H1 (cell line): ENCODE measurements around the gene SFXN4. TPM values are rescaled to one million over a fixed set of nuclear protein-coding genes. Genes with fewer than 3 reads are reported as not detected.

ENCODE experiments used
- CTCF ChIA-PET: fragments of 300-600 bp; sonication (Branson Sonifier 250); formaldehyde crosslinking; loops from one replicate; lab custom pipeline; 2021; ENCODE audit not compliant: partially characterized antibody; lab: Charles Lee
- POLR2A ChIA-PET: fragments of 300-600 bp; sonication (Branson Sonifier 250); formaldehyde crosslinking; loops from one replicate; lab custom pipeline; 2021; ENCODE audit warnings: inconsistent platforms; ENCODE audit not compliant: partially characterized antibody; lab: Charles Lee
- DNase-seq, 2 experiments: peaks; one replicate each; pipeline versions ENCODE4 v3.0.0 to v3.0.0-alpha.2; 2010 to 2022; ENCODE audit warnings: low spot score in 2 of 2, low read depth in 1 of 2, mixed read lengths in 1 of 2
- FAIRE-seq: peaks from 2 replicates; lab custom pipeline; 2011; peaks lifted over from hg19 to GRCh38; lab: Jason Lieb, UNC
- H2AFZ ChIP-seq: 2 replicates; pipeline ENCODE4 v1.8.1; 2012; ENCODE audit warnings: low read length, inconsistent platforms
- H2AK5ac ChIP-seq: 2 replicates; pipeline ENCODE4 v1.6.1; 2013; ENCODE audit warnings: low read depth, low read length
- H2BK120ac ChIP-seq: replicated peaks from 2 replicates; pipeline ENCODE3; 2013; ENCODE audit warnings: low read depth, low read length, inconsistent platforms
- H2BK12ac ChIP-seq: 2 replicates; pipeline ENCODE4 v1.6.1; 2013; ENCODE audit warnings: low read depth, low read length
- H2BK15ac ChIP-seq: 2 replicates; pipeline ENCODE4 v1.6.1; 2013; ENCODE audit warnings: low read length
- H2BK20ac ChIP-seq: 2 replicates; pipeline ENCODE4 v1.6.1; 2013; ENCODE audit warnings: low read length
- H2BK5ac ChIP-seq: 2 replicates; pipeline ENCODE4 v1.6.1; 2013; ENCODE audit warnings: low read depth, low read length
- H3K14ac ChIP-seq: 2 replicates; pipeline ENCODE4 v1.6.1; 2013; ENCODE audit warnings: inconsistent platforms; ENCODE audit not compliant: insufficient read length
- H3K18ac ChIP-seq: 2 replicates; pipeline ENCODE4 v1.6.1; 2013; ENCODE audit warnings: low read length; ENCODE audit errors: extremely low read depth
- H3K23ac ChIP-seq: 2 replicates; pipeline ENCODE4 v1.6.1; 2013; ENCODE audit warnings: inconsistent platforms; ENCODE audit not compliant: insufficient read length
- H3K23me2 ChIP-seq: 2 replicates; pipeline ENCODE4 v1.6.1; 2013; ENCODE audit warnings: low read depth, low read length
- H3K27ac ChIP-seq: 2 replicates; pipeline ENCODE4 v1.6.1; 2011; ENCODE audit warnings: low read depth, low read length, inconsistent platforms
- H3K27me3 ChIP-seq, 4 experiments: replicated peaks in 1 of 4; 1 replicate in 1 of 4; 2 replicates in 3 of 4; pipeline versions ENCODE4 v1.6.1 to v1.8.1; 2011 to 2013; ENCODE audit warnings: low read length in 3 of 4, mild to moderate bottlenecking in 3 of 4, inconsistent platforms in 2 of 4, mixed read lengths in 2 of 4, moderate library complexity in 1 of 4; ENCODE audit not compliant: control insufficient read depth in 3 of 4, insufficient read depth in 3 of 4; ENCODE audit errors: extremely low read depth in 1 of 4
- H3K36me3 ChIP-seq, 4 experiments: 2 replicates each; pipeline versions ENCODE4 v1.6.1 to v1.8.1; 2011 to 2013; ENCODE audit warnings: mild to moderate bottlenecking in 4 of 4, low read length in 3 of 4, moderate library complexity in 2 of 4, control low read depth in 1 of 4, inconsistent platforms in 1 of 4; ENCODE audit not compliant: insufficient read depth in 4 of 4, control insufficient read depth in 2 of 4
- H3K4ac ChIP-seq: replicated peaks from 2 replicates; pipeline ENCODE3; 2013; ENCODE audit warnings: low read length, low read depth, mixed read lengths, inconsistent platforms; ENCODE audit not compliant: insufficient read length
- H3K4me1 ChIP-seq, 4 experiments: replicated peaks in 1 of 4; 1 replicate in 1 of 4; 2 replicates in 3 of 4; pipeline versions ENCODE4 v1.6.1 to v1.8.1; 2011 to 2013; ENCODE audit warnings: low read length in 3 of 4, inconsistent platforms in 2 of 4, mixed read lengths in 1 of 4; ENCODE audit not compliant: insufficient read depth in 4 of 4, control insufficient read depth in 3 of 4
- H3K4me2 ChIP-seq, 2 experiments: 2 replicates each; pipeline versions ENCODE4 v1.6.1 to v1.8.1; 2011 to 2013; ENCODE audit warnings: low read depth in 2 of 2, low read length in 2 of 2, control low read depth in 1 of 2, inconsistent platforms in 1 of 2, mild to moderate bottlenecking in 1 of 2; ENCODE audit not compliant: insufficient read depth in 1 of 2
- H3K4me3 ChIP-seq, 4 experiments: fragments of 200-600, 300-600 bp in 1 of 4; sonication (generic), shearing (Covaris generic), sonication (Bioruptor Twin) in 1 of 4; 2 replicates each; pipeline versions ENCODE4 v1.5.1 to v1.8.1; 2011 to 2016; ENCODE audit warnings: low read length in 4 of 4, low read depth in 3 of 4, control low read depth in 2 of 4, inconsistent platforms in 2 of 4, mild to moderate bottlenecking in 2 of 4, mixed read lengths in 1 of 4, moderate library complexity in 1 of 4; ENCODE audit not compliant: insufficient read depth in 2 of 4; ENCODE audit errors: extremely low read depth in 1 of 4
- H3K56ac ChIP-seq: replicated peaks from 2 replicates; pipeline ENCODE3; 2013; ENCODE audit warnings: low read depth, mild to moderate bottlenecking, mixed read lengths, low read length, inconsistent platforms; ENCODE audit not compliant: insufficient read length
- H3K79me1 ChIP-seq: 2 replicates; pipeline ENCODE4 v1.6.1; 2013; ENCODE audit warnings: low read depth, low read length, control low read depth
- H3K79me2 ChIP-seq, 2 experiments: 2 replicates each; pipeline versions ENCODE4 v1.6.1 to v1.8.1; 2012 to 2013; ENCODE audit warnings: low read length in 2 of 2, mild to moderate bottlenecking in 2 of 2, inconsistent platforms in 1 of 2; ENCODE audit not compliant: insufficient read depth in 2 of 2, control insufficient read depth in 1 of 2
- H3K9ac ChIP-seq, 4 experiments: replicated peaks in 1 of 4; 1 replicate in 1 of 4; 2 replicates in 3 of 4; pipeline versions ENCODE4 v1.6.1 to v1.8.1; 2011 to 2013; ENCODE audit warnings: low read depth in 3 of 4, low read length in 3 of 4, control low read depth in 2 of 4, mild to moderate bottlenecking in 2 of 4, moderate library complexity in 2 of 4, inconsistent platforms in 1 of 4; ENCODE audit errors: extremely low read depth in 1 of 4
- H3K9me3 ChIP-seq, 2 experiments: 2 replicates each; pipeline versions ENCODE4 v1.6.1 to v1.8.1; 2012 to 2013; ENCODE audit warnings: mild to moderate bottlenecking in 2 of 2, moderate library complexity in 2 of 2, control low read depth in 1 of 2, inconsistent platforms in 1 of 2, low read depth in 1 of 2, low read length in 1 of 2, mixed read lengths in 1 of 2; ENCODE audit not compliant: insufficient read depth in 2 of 2
- H4K20me1 ChIP-seq, 2 experiments: replicated peaks in 1 of 2; 2 replicates each; pipeline versions ENCODE3 to v1.8.1; 2011 to 2013; ENCODE audit warnings: inconsistent platforms in 2 of 2, low read length in 2 of 2, mild to moderate bottlenecking in 1 of 2; ENCODE audit not compliant: insufficient read depth in 2 of 2, control insufficient read depth in 1 of 2
- H4K5ac ChIP-seq: 2 replicates; pipeline ENCODE4 v1.6.1; 2013; ENCODE audit warnings: low read length, low read depth, mixed read lengths, inconsistent platforms; ENCODE audit not compliant: insufficient read length
- H4K8ac ChIP-seq: 2 replicates; pipeline ENCODE4 v1.8.0; 2013; ENCODE audit warnings: mild to moderate bottlenecking, moderate library complexity, low read length, inconsistent platforms; ENCODE audit not compliant: insufficient read depth; ENCODE audit errors: extremely low read depth
- H4K91ac ChIP-seq: replicated peaks from 2 replicates; pipeline ENCODE3; 2013; ENCODE audit warnings: low read length, mixed read lengths, inconsistent platforms; ENCODE audit not compliant: insufficient read length
- CHD1 ChIP-seq: IDR thresholded peaks from 2 replicates; pipeline ENCODE4 v1.6.1; 2012; ENCODE audit warnings: low read depth, low read length, improper control_type of control experiment
- CREB1 ChIP-seq: IDR thresholded peaks from 2 replicates; pipeline ENCODE4 v1.6.1; 2012; ENCODE audit warnings: inconsistent platforms
- CTBP2 ChIP-seq: IDR thresholded peaks from 2 replicates; pipeline ENCODE4 v1.7.0; 2011; ENCODE audit warnings: borderline replicate concordance, mild to moderate bottlenecking, moderate library complexity, mixed read lengths, low read length; ENCODE audit not compliant: insufficient read depth, insufficient read length
- EGR1 ChIP-seq: IDR thresholded peaks from 2 replicates; pipeline ENCODE4 v1.6.1; 2011; ENCODE audit warnings: low read depth, low read length, borderline replicate concordance
- KDM5A ChIP-seq: fragments of 200-600 bp; IDR thresholded peaks from 2 replicates; pipeline ENCODE4 v1.7.1; 2012; ENCODE audit warnings: mild to moderate bottlenecking, low read length, inconsistent platforms, mixed read lengths
- NRF1 ChIP-seq: IDR thresholded peaks from 2 replicates; pipeline ENCODE4 v1.6.1; 2011; ENCODE audit warnings: mild to moderate bottlenecking, low read depth, low read length, improper control_type of control experiment
- PHF8 ChIP-seq: fragments of 200-600 bp; sonication (generic); conservative IDR thresholded peaks from 2 replicates; pipeline ENCODE4 v1.7.1; 2012; ENCODE audit warnings: low read depth, mild to moderate bottlenecking, inconsistent platforms, low read length, moderate library complexity
- RFX5 ChIP-seq: IDR thresholded peaks from 2 replicates; pipeline ENCODE4 v1.6.1; 2011; ENCODE audit warnings: low read depth, low read length, improper control_type of control experiment, borderline replicate concordance
- SIN3A ChIP-seq, 2 experiments: IDR thresholded peaks in 1 of 2; conservative IDR thresholded peaks in 1 of 2; 2 replicates each; pipeline ENCODE4 v1.6.1; 2011 to 2012; ENCODE audit warnings: low read length in 2 of 2, improper control_type of control experiment in 1 of 2, low read depth in 1 of 2, mild to moderate bottlenecking in 1 of 2
- SIRT6 ChIP-seq: IDR thresholded peaks from one replicate; pipeline ENCODE4 v1.7.1; 2012; ENCODE audit warnings: low read length, inconsistent platforms
- SUZ12 ChIP-seq: fragments of 200-600 bp; sonication (generic); IDR thresholded peaks from 2 replicates; pipeline ENCODE4 v1.6.1; 2012; ENCODE audit warnings: mild to moderate bottlenecking, inconsistent platforms, low read length, moderate library complexity, mixed read lengths
- ZNF274 ChIP-seq: IDR thresholded peaks from 2 replicates; pipeline ENCODE4 v1.7.0; 2012; ENCODE audit warnings: low read length, borderline replicate concordance; ENCODE audit errors: extremely low read depth
- WGBS, 2 experiments: shearing (Covaris generic) in 1 of 2; methylation state at CpG; one replicate each; pipeline versions ENCODE4 v1.1.6 to v1.1.7; 2013 to 2015; ENCODE audit warnings: low lambda C conversion rate in 2 of 2, mixed read lengths in 2 of 2, inconsistent platforms in 1 of 2, low coverage in 1 of 2, missing lambda C conversion rate in 1 of 2; ENCODE audit not compliant: insufficient replicate concordance in 2 of 2, insufficient coverage in 1 of 2, insufficient read length in 1 of 2; ENCODE audit errors: extremely low coverage in 1 of 2, missing lambda C conversion rate in 1 of 2; 5-methylcytosine and 5-hydroxymethylcytosine counted together
- polyA plus RNA-seq, 7 experiments: library from polyadenylated mRNA; depleted of rRNA in 3 of 7; stranded (reverse) in 5 of 7; unstranded in 2 of 7; fragments of >200 nt in 5 of 7; fragments of 200-250 nt in 2 of 7; gene quantifications; 1 replicate in 5 of 7; 2 replicates in 1 of 7; 4 replicates in 1 of 7; pipeline versions ENCODE4 v1.2.1 to v1.2.3, GENCODE V29; 2011 to 2013; ENCODE audit warnings: missing spikeins in 2 of 7, mixed read lengths in 2 of 7
- total RNA-seq: library from RNA; stranded (reverse); fragmentation: NEBNext Ultra II Directional; extraction: Animal tissue kit (Norgen Biotek cat#: 25700); gene quantifications from 2 replicates; pipeline ENCODE4 v1.2.1, GENCODE V29; 2021
- TF ChIP-seq, protein P1 (sequence below): IDR thresholded peaks from 2 replicates; pipeline ENCODE4 v1.6.1; 2011; ENCODE audit warnings: low read length, improper control_type of control experiment

SFXN4 gene
- total and polyA plus RNA-seq, 2 of the 8 experiments (the other 6 are each of a cell fraction or from before 2014, with no cell fraction given): 15.4 to 21.6 TPM

DNA sequence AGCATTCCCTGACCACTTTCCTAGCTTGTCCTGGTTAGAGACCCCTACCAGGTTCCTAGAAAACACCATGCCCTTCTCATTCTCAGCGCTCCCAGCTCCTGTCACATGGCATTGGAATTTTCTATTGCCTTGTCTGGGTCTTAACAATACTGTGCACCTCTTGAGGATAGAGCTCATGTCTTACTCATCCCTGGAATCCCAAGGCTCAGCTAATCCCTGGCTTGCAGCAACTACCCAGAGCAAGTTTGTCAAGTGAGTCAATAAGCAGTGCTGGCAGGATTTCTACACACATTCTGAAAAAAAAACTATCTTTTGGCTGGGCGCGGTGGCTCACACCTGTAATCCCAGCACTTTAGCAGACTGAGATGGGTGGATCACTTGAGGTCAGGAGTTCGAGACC lies 24.8 kb upstream of the SFXN4 start:
- no peak overlapping the region for H3K4ac ChIP-seq
- H3K4me1 ChIP-seq: no peaks in the 10 kb centered on the region
- H2BK15ac ChIP-seq: no peak overlapping the region
- DNase-seq (no peak), FAIRE-seq (no peak)
- 83% methylated on average over 4 of the region's 4 CpGs; no CpG with 5 or more reads in 1 of the 2 experiments for WGBS, 2 experiments
- no peak overlapping the region for H2BK5ac ChIP-seq
- no peaks in the 10 kb centered on the region for H3K79me1 ChIP-seq
- no peak overlapping the region for H2BK120ac ChIP-seq
- no peak overlapping the region for H4K8ac ChIP-seq
- no peak overlapping the region for H2BK12ac ChIP-seq
- no peak overlapping the region for H3K9ac ChIP-seq
- no peaks in the 10 kb centered on the region for H4K20me1 ChIP-seq
- no peak overlapping the region for H3K18ac ChIP-seq
- ChIA-PET CTCF (interaction anchor here (0.8 to 4.5 kb wide), 14 partner anchors 9 to 365 kb away, joined by 3 to 52 read pairs (median 4); no protein-coding TSS in a partner anchor), POLR2A (interaction anchor here (1.5 to 1.9 kb wide), 2 partner anchors 11 to 25 kb away, joined by 3 to 5 read pairs; partner anchors contain the start of gene SFXN4)
- H3K56ac ChIP-seq: no peak overlapping the region
- no peak overlapping the region for H4K91ac ChIP-seq
- H3K4me2 ChIP-seq: no peak overlapping the region
- no peaks in the 10 kb centered on the region for H3K23me2 ChIP-seq
- no peak overlapping the region for H2AK5ac ChIP-seq
- H2AFZ ChIP-seq: no peak overlapping the region
- no peak overlapping the region for H3K14ac ChIP-seq
- no peaks in the 10 kb centered on the region for H3K27me3 ChIP-seq
- no peaks in the 10 kb centered on the region for H3K36me3 ChIP-seq
- TF ChIP-seq KDM5A (no peak), ZNF274 (no peak), CREB1 (no peak), RFX5 (no peak), SIN3A (conservative IDR thresholded peaks at IDR 0.05 in 1 of 2, IDR thresholded peaks at IDR 0.05 in 1 of 2; ENCODE audit: low read depth in 1 of 2, low read length in 2 of 2) (no peak), CHD1 (no peak), SUZ12 (no peak), CTBP2 (no peak), NRF1 (no peak), EGR1 (no peak), SIRT6 (no peak), PHF8 (no peak)
- TF ChIP-seq, protein P1, sequence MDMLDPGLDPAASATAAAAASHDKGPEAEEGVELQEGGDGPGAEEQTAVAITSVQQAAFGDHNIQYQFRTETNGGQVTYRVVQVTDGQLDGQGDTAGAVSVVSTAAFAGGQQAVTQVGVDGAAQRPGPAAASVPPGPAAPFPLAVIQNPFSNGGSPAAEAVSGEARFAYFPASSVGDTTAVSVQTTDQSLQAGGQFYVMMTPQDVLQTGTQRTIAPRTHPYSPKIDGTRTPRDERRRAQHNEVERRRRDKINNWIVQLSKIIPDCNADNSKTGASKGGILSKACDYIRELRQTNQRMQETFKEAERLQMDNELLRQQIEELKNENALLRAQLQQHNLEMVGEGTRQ: no peak
- no peak overlapping the region for H3K27ac ChIP-seq
- no peaks in the 10 kb centered on the region for H3K9me3 ChIP-seq
- H2BK20ac ChIP-seq: no peak overlapping the region
- H3K4me3 ChIP-seq: no peak overlapping the region
- no peak overlapping the region for H3K23ac ChIP-seq
- no peaks in the 10 kb centered on the region for H3K79me2 ChIP-seq
- H4K5ac ChIP-seq: no peak overlapping the region
